Measurements from ENCODE around the gene FBN1. TPM values are rescaled to one million over a fixed set of nuclear protein-coding genes. Genes with fewer than 3 reads are reported as not detected.

Gene FBN1
- total and polyA plus RNA-seq, 2 donors (not counting 3 experiments of a cell fraction or from before 2014, with no cell fraction given), result 107 to 111 TPM

GRCh38 chr15:48682942-48683651, 37.6 kb upstream of the FBN1 start:
- TF ChIP-seq FOS (IDR thresholded peaks at IDR 0.05; ENCODE audit: borderline replicate concordance, insufficient read depth, low read length) (no peak), EZH2 (IDR thresholded peaks at IDR 0.05; ENCODE audit: borderline replicate concordance, low read depth, low read length, severe bottlenecking) (no peak), GATA2 (IDR thresholded peaks at IDR 0.05; ENCODE audit: insufficient read depth, insufficient read length, low read depth, low read length) (no peak), POLR2A (IDR thresholded peaks at IDR 0.05; ENCODE audit: low read depth, low read length) (no peak), MYC (IDR thresholded peaks at IDR 0.05; ENCODE audit: low read depth, low read length) (no peak), JUN (IDR thresholded peaks at IDR 0.05; ENCODE audit: borderline replicate concordance, insufficient read depth, insufficient read length, low read depth) (no peak), MAX (IDR thresholded peaks at IDR 0.05; ENCODE audit: insufficient read depth, insufficient read length) (no peak)
- no peaks in the 10 kb centered on the region for H3K27me3 ChIP-seq (ENCODE audit: control insufficient read depth in 2 of 2, insufficient read depth in 2 of 2, low read length in 2 of 2)
- H2AFZ ChIP-seq (ENCODE audit: low read depth, low read length), result no peak overlapping the region
- no peaks in the 10 kb centered on the region for H3K79me2 ChIP-seq (ENCODE audit: control insufficient read depth, insufficient read depth, low read length)
- POLR2A ChIA-PET, result no interaction called here
- no TSS peak for BruUV-seq (replicated peaks)
- no peaks in the 10 kb centered on the region for H3K4me1 ChIP-seq (ENCODE audit: control insufficient read depth, extremely low read depth, insufficient read depth, low read length)
- no peak overlapping the region for H3K4me3 ChIP-seq (replicated peaks in 1 of 3; ENCODE audit: insufficient read depth in 1 of 3, low read depth in 1 of 3, low read length in 3 of 3)
- H3K36me3 ChIP-seq (ENCODE audit: control insufficient read depth in 2 of 2, extremely low read depth in 1 of 2, insufficient read depth in 2 of 2, low read length in 2 of 2), result no peaks in the 10 kb centered on the region
- no peak for FAIRE-seq
- no peak for DNase-seq (ENCODE audit: low read depth, low spot score)
- no peaks in the 10 kb centered on the region for H3K9me1 ChIP-seq (replicated peaks; ENCODE audit: control insufficient read depth, extremely low read depth, insufficient read depth, low read length)
- H3K9ac ChIP-seq (replicated peaks; ENCODE audit: extremely low read depth, insufficient read depth, low read length), result no peak overlapping the region
- intact Hi-C loops (cut with micrococcal nuclease), result no loop called here
- dilution Hi-C loops (cut with MboI; ENCODE audit: extremely low pct_ligation_motif_present, low sequenced_read_pairs), result no loop called here
- CTCF ChIA-PET, result no interaction called here
- no peak overlapping the region for H3K4me2 ChIP-seq (ENCODE audit: insufficient read depth, low read length)
- H4K20me1 ChIP-seq (replicated peaks; ENCODE audit: control insufficient read depth, extremely low read depth, insufficient read depth, low read length), result no peaks in the 10 kb centered on the region
- H3K9me3 ChIP-seq (replicated peaks; ENCODE audit: control insufficient read depth, insufficient read depth, low read length), result no peaks in the 10 kb centered on the region
- H3K27ac ChIP-seq (ENCODE audit: insufficient read depth, low read depth, low read length), result no peak overlapping the region

GRCh38 chr15:48681353-48681752, 35.8 kb upstream of the FBN1 start:
- Histone ChIP-seq H3K9me3 (replicated peaks; ENCODE audit: control insufficient read depth, insufficient read depth, low read length) (no peaks in the 10 kb centered on the region), H2AFZ (ENCODE audit: low read depth, low read length) (no peak overlapping the region), H3K36me3 (ENCODE audit: control insufficient read depth in 2 of 2, extremely low read depth in 1 of 2, insufficient read depth in 2 of 2, low read length in 2 of 2) (no peaks in the 10 kb centered on the region), H3K27ac (ENCODE audit: insufficient read depth, low read depth, low read length) (no peak overlapping the region), H3K9ac (replicated peaks; ENCODE audit: extremely low read depth, insufficient read depth, low read length) (no peak overlapping the region), H3K27me3 (ENCODE audit: control insufficient read depth in 2 of 2, insufficient read depth in 2 of 2, low read length in 2 of 2) (no peaks in the 10 kb centered on the region), H4K20me1 (replicated peaks; ENCODE audit: control insufficient read depth, extremely low read depth, insufficient read depth, low read length) (no peaks in the 10 kb centered on the region), H3K4me1 (ENCODE audit: control insufficient read depth, extremely low read depth, insufficient read depth, low read length) (no peaks in the 10 kb centered on the region), H3K9me1 (replicated peaks; ENCODE audit: control insufficient read depth, extremely low read depth, insufficient read depth, low read length) (no peaks in the 10 kb centered on the region), H3K79me2 (ENCODE audit: control insufficient read depth, insufficient read depth, low read length) (no peaks in the 10 kb centered on the region), H3K4me3 (replicated peaks in 1 of 3; ENCODE audit: insufficient read depth in 1 of 3, low read depth in 1 of 3, low read length in 3 of 3) (no peak overlapping the region), H3K4me2 (ENCODE audit: insufficient read depth, low read length) (no peak overlapping the region)
- ChIA-PET POLR2A (no interaction called here), CTCF (no interaction called here)
- DNase-seq (ENCODE audit: low read depth, low spot score), result no peak
- no TSS peak for BruUV-seq (replicated peaks)
- intact Hi-C loops (cut with micrococcal nuclease), result no loop called here
- dilution Hi-C loops (cut with MboI; ENCODE audit: extremely low pct_ligation_motif_present, low sequenced_read_pairs), result no loop called here
- TF ChIP-seq EZH2 (IDR thresholded peaks at IDR 0.05; ENCODE audit: borderline replicate concordance, low read depth, low read length, severe bottlenecking), result no peak
- no peak for TF ChIP-seq JUN (IDR thresholded peaks at IDR 0.05; ENCODE audit: borderline replicate concordance, insufficient read depth, insufficient read length, low read depth)
- no peak for TF ChIP-seq FOS (IDR thresholded peaks at IDR 0.05; ENCODE audit: borderline replicate concordance, insufficient read depth, low read length)
- TF ChIP-seq MYC (IDR thresholded peaks at IDR 0.05; ENCODE audit: low read depth, low read length), result no peak
- TF ChIP-seq MAX (IDR thresholded peaks at IDR 0.05; ENCODE audit: insufficient read depth, insufficient read length), result no peak
- TF ChIP-seq, protein P1, sequence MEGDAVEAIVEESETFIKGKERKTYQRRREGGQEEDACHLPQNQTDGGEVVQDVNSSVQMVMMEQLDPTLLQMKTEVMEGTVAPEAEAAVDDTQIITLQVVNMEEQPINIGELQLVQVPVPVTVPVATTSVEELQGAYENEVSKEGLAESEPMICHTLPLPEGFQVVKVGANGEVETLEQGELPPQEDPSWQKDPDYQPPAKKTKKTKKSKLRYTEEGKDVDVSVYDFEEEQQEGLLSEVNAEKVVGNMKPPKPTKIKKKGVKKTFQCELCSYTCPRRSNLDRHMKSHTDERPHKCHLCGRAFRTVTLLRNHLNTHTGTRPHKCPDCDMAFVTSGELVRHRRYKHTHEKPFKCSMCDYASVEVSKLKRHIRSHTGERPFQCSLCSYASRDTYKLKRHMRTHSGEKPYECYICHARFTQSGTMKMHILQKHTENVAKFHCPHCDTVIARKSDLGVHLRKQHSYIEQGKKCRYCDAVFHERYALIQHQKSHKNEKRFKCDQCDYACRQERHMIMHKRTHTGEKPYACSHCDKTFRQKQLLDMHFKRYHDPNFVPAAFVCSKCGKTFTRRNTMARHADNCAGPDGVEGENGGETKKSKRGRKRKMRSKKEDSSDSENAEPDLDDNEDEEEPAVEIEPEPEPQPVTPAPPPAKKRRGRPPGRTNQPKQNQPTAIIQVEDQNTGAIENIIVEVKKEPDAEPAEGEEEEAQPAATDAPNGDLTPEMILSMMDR (IDR thresholded peaks at IDR 0.05; ENCODE audit: extremely low read depth in 1 of 2, insufficient read depth in 1 of 2, low read depth in 1 of 2, low read length in 2 of 2), result no peak
- no peak for TF ChIP-seq GATA2 (IDR thresholded peaks at IDR 0.05; ENCODE audit: insufficient read depth, insufficient read length, low read depth, low read length)
- TF ChIP-seq POLR2A (IDR thresholded peaks at IDR 0.05; ENCODE audit: low read depth, low read length), result no peak
- no peak for TF ChIP-seq POLR2AphosphoS5 (IDR thresholded peaks at IDR 0.05; ENCODE audit: insufficient read depth, low read depth, low read length)
- no peak for FAIRE-seq

All from endothelial cell of umbilical vein (primary cell).